Measurements from ENCODE around the gene TGM1. TPM values are rescaled to one million over a fixed set of nuclear protein-coding genes. Genes with fewer than 3 reads are reported as not detected.

The TGM1 gene
- total and polyA plus RNA-seq, 10 of the 15 experiments (the other 5 are each of a cell fraction or from before 2014, with no cell fraction given), result 0.05 to 5.9 (median 1.8) TPM

GRCh38 chr14:24271134-24271833 is 8.3 kb upstream of the TGM1 start, which contains the start of gene RABGGTA:
Gene RABGGTA, minus strand, starts transcription at chr14:24271597. Its CDS starts 482 bp downstream, at chr14:24271115.
- POLR2A ChIA-PET, result interaction anchor here (0.5 to 10.9 kb wide), 17 partner anchors 9 to 160 kb away, joined by 3 to 171 read pairs (median 5); partner anchors contain the start of genes CIDEB, DHRS1, EMC9 and MDP1
- H3K4me2 ChIP-seq (ENCODE audit: control insufficient read depth, insufficient read depth), result peak within 1 kb of the TSS; percentile 35
- WGBS (ENCODE audit: insufficient coverage, insufficient replicate concordance, low lambda C conversion rate, missing lambda C conversion rate), result under 1% methylated on average over 52 of the region's 61 CpGs
- H3K36me3 ChIP-seq (ENCODE audit: control insufficient read depth in 2 of 2, insufficient read depth in 2 of 2, low read length in 1 of 2), result peaks cover 3 to 18% of the 10 kb centered on the region in 2 experiments; a peak in 3 of 4 replicates
- SMC1A ChIA-PET (ENCODE audit: uncharacterized antibody, unreplicated experiment), result interaction anchor here (1.0 to 8.9 kb wide), 14 partner anchors 8 to 171 kb away, joined by 3 to 141 read pairs (median 5); partner anchors contain the start of genes DCAF11, DHRS1, IPO4 and NOP9
- FAIRE-seq (peak; percentile 76), ATAC-seq (peak; percentile 89), DNase-seq (ENCODE audit: low read depth, low spot score) (peak; percentile 80)
- intact Hi-C loops (cut with micrococcal nuclease; ENCODE audit: unreplicated experiment), result loop anchor here (1.0 to 2.0 kb wide), 4 partner anchors 24 to 54 kb away; partner anchors contain the start of genes MDP1 and TINF2
- no peaks in the 10 kb centered on the region for H4K20me1 ChIP-seq (ENCODE audit: control insufficient read depth, insufficient read depth)
- H3K27ac ChIP-seq (ENCODE audit: control insufficient read depth, insufficient read depth), result peak within 1 kb of the TSS; percentile 99
- H3K9me3 ChIP-seq (replicated peaks; ENCODE audit: control insufficient read depth, insufficient read depth, low read length), result no peaks in the 10 kb centered on the region
- in situ Hi-C loops (cut with MboI), result no loop called here
- H2AFZ ChIP-seq (ENCODE audit: control insufficient read depth, low read depth, low read length), result peak within 1 kb of the TSS; percentile 91
- CTCF ChIA-PET, result interaction anchor here (0.6 to 17.1 kb wide), 19 partner anchors 9 to 160 kb away, joined by 3 to 269 read pairs (median 4); partner anchors contain the start of genes CBLN3, CHMP4A, CIDEB and DHRS1
- RAD21 ChIA-PET (ENCODE audit: unreplicated experiment), result interaction anchor here (0.8 to 5.6 kb wide), 12 partner anchors 9 to 125 kb away, joined by 3 to 59 read pairs (median 6); partner anchors contain the start of genes CIDEB, IPO4, IRF9 and PSME2
- H3K27me3 ChIP-seq (replicated peaks in 1 of 2; ENCODE audit: control insufficient read depth in 2 of 2, insufficient read depth in 2 of 2, low read length in 1 of 2), result no peaks in the 10 kb centered on the region
- peaks cover 14% of the 10 kb centered on the region for H3K79me2 ChIP-seq (ENCODE audit: control insufficient read depth, insufficient read depth, low read length)
- H3K9ac ChIP-seq (ENCODE audit: control insufficient read depth, insufficient read depth, low read length), result peak within 1 kb of the TSS; percentile 99
- BruUV-seq (replicated peaks), result no TSS peak
- H3K4me3 ChIP-seq, result peak within 1 kb of the TSS; percentile 88
- peaks cover 25% of the 10 kb centered on the region for H3K4me1 ChIP-seq (ENCODE audit: control insufficient read depth, insufficient read depth, low read length)
- TF ChIP-seq CEBPZ (IDR thresholded peaks at IDR 0.05; ENCODE audit: low read depth, low read length), result no peak
- peak; percentile 86 for TF ChIP-seq CREM (IDR thresholded peaks at IDR 0.05; ENCODE audit: low read depth)
- TF ChIP-seq ELK1 (IDR thresholded peaks at IDR 0.05; ENCODE audit: low read depth, low read length), result peak; percentile 84
- peak; percentile 76 for TF ChIP-seq TCF12 (IDR thresholded peaks at IDR 0.05; ENCODE audit: low read depth, low read length)
- peak; percentile 87; the same call in 1 of the 2 replicates for TF ChIP-seq ZNF592 (IDR thresholded peaks at IDR 0.05)
- TF ChIP-seq RELB (IDR thresholded peaks at IDR 0.05; ENCODE audit: low read depth), result 0 out of 2 replicates have a peak, but pooled peaks have one; percentile 68
- no peak for TF ChIP-seq KDM1A (IDR thresholded peaks at IDR 0.05; ENCODE audit: borderline replicate concordance)
- peak; percentile 86 for TF ChIP-seq MXI1 (IDR thresholded peaks at IDR 0.05; ENCODE audit: low read depth, low read length)
- TF ChIP-seq BCL11A (IDR thresholded peaks at IDR 0.05; ENCODE audit: low read depth, low read length), result peak; percentile 36; the same call in 1 of the 2 replicates
- 0 out of 2 replicates have a peak, but pooled peaks have one; percentile 49 for TF ChIP-seq CBX5 (IDR thresholded peaks at IDR 0.05; ENCODE audit: low read depth)
- no peak for TF ChIP-seq ZBED1 (IDR thresholded peaks at IDR 0.05; ENCODE audit: borderline replicate concordance)
